ENCODE measurements around the gene DPYD. TPM values are rescaled to one million over a fixed set of nuclear protein-coding genes. Genes with fewer than 3 reads are reported as not detected.

The DPYD gene
- total RNA-seq, 1 donor from 2014 or later, result 8.1 TPM

- Mint-ChIP-seq H3K27ac (no peak overlapping the region), H3K36me3 (ENCODE audit: insufficient read depth) (no peaks in the 10 kb centered on the region), H3K4me3 (ENCODE audit: low read depth) (no peak overlapping the region), H3K27me3 (no peaks in the 10 kb centered on the region), H3K4me1 (ENCODE audit: low read depth) (no peaks in the 10 kb centered on the region), H3K9me3 (ENCODE audit: low read depth) (no peaks in the 10 kb centered on the region)
- DNase-seq (ENCODE audit: low spot score, unreplicated experiment), result no peak
- no peak for TF ChIP-seq CTCF (IDR thresholded peaks at IDR 0.05; ENCODE audit: unreplicated experiment)
Measured at GRCh38 chr1:97560714-97561113, 360.1 kb downstream of the DPYD start.

GRCh38 chr1:97553971-97554370 is 366.9 kb downstream of the DPYD start:
- TF ChIP-seq CTCF (IDR thresholded peaks at IDR 0.05; ENCODE audit: unreplicated experiment), result no peak
- H3K36me3 Mint-ChIP-seq (ENCODE audit: insufficient read depth), result no peaks in the 10 kb centered on the region
- no peaks in the 10 kb centered on the region for H3K4me1 Mint-ChIP-seq (ENCODE audit: low read depth)
- H3K9me3 Mint-ChIP-seq (ENCODE audit: low read depth), result no peaks in the 10 kb centered on the region
- no peak overlapping the region for H3K4me3 Mint-ChIP-seq (ENCODE audit: low read depth)
- no peaks in the 10 kb centered on the region for H3K27me3 Mint-ChIP-seq
- DNase-seq (ENCODE audit: low spot score, unreplicated experiment), result no peak
- no peak overlapping the region for H3K27ac Mint-ChIP-seq

- Mint-ChIP-seq H3K27ac (no peak overlapping the region), H3K4me1 (ENCODE audit: low read depth) (no peaks in the 10 kb centered on the region), H3K9me3 (ENCODE audit: low read depth) (no peaks in the 10 kb centered on the region), H3K36me3 (ENCODE audit: insufficient read depth) (no peaks in the 10 kb centered on the region), H3K4me3 (ENCODE audit: low read depth) (no peak overlapping the region), H3K27me3 (no peaks in the 10 kb centered on the region)
- no peak for TF ChIP-seq CTCF (IDR thresholded peaks at IDR 0.05; ENCODE audit: unreplicated experiment)
- no peak for DNase-seq (ENCODE audit: low spot score, unreplicated experiment)
Measured at GRCh38 chr1:97551113-97551512, 369.7 kb downstream of the DPYD start.

- no peak for DNase-seq (ENCODE audit: low spot score, unreplicated experiment)
- H3K36me3 Mint-ChIP-seq (ENCODE audit: insufficient read depth), result no peaks in the 10 kb centered on the region
- H3K27me3 Mint-ChIP-seq, result no peaks in the 10 kb centered on the region
- H3K4me3 Mint-ChIP-seq (ENCODE audit: low read depth), result no peak overlapping the region
- no peak overlapping the region for H3K27ac Mint-ChIP-seq
- TF ChIP-seq CTCF (IDR thresholded peaks at IDR 0.05; ENCODE audit: unreplicated experiment), result no peak
- H3K9me3 Mint-ChIP-seq (ENCODE audit: low read depth), result no peaks in the 10 kb centered on the region
- H3K4me1 Mint-ChIP-seq (ENCODE audit: low read depth), result no peaks in the 10 kb centered on the region
Measured at GRCh38 chr1:97545446-97545845, 375.4 kb downstream of the DPYD start.

- Mint-ChIP-seq H3K4me3 (ENCODE audit: low read depth) (no peak overlapping the region), H3K27me3 (no peaks in the 10 kb centered on the region), H3K4me1 (ENCODE audit: low read depth) (no peaks in the 10 kb centered on the region), H3K36me3 (ENCODE audit: insufficient read depth) (no peaks in the 10 kb centered on the region), H3K9me3 (ENCODE audit: low read depth) (no peaks in the 10 kb centered on the region), H3K27ac (no peak overlapping the region)
- TF ChIP-seq CTCF (IDR thresholded peaks at IDR 0.05; ENCODE audit: unreplicated experiment), result no peak
- DNase-seq (ENCODE audit: low spot score, unreplicated experiment), result no peak
Measured at GRCh38 chr1:97540346-97540888, 380.4 kb downstream of the DPYD start.
